ENCODE results near the gene KIAA1671.

KIAA1671 gene

DNA sequence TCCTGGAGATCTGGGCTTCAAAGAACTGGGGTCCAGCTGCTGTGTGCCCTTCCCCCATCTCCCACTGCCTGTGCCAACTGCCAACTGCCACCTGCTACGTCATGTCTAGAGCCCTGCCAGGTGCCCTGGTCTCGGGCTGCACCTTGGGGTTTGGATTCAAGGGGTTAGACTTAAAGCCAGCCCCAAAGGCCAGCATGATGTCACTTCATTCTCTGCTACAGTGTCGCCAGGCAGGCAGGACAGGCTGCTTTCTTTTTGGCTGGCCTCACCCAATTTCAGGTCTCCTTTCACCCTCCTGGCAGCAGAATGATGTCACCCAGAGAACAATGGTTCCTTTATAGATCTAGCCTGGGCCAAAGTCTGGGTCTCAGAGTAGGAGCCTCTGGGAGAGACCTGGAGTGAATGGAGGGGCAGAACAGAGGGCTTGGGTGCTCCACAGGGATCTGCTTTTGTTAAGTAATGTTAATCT is 167.6 kb downstream of the KIAA1671 start:
- peaks cover 32% of the 10 kb centered on the region for H3K4me1 ChIP-seq
- peak; percentile 80 to 85 for DNase-seq (ENCODE audit: low spot score in 2 of 2)
- H3K27me3 ChIP-seq (ENCODE audit: low read depth) = no peaks in the 10 kb centered on the region
- H3K4me3 ChIP-seq = no peak overlapping the region
- in situ Hi-C loops (cut with MboI; ENCODE audit: low sequenced_read_pairs) = no loop called here
- peaks cover 5% of the 10 kb centered on the region; the same call in 1 of the 2 replicates for H3K36me3 ChIP-seq (replicated peaks)
- H3K9me3 ChIP-seq = no peaks in the 10 kb centered on the region; the same call in 1 of the 2 replicates

- H3K9me3 ChIP-seq = no peaks in the 10 kb centered on the region; the same call in 1 of the 2 replicates
- DNase-seq (ENCODE audit: low spot score in 2 of 2) = peak; percentile 65 to 68
- H3K4me1 ChIP-seq = peaks cover 26% of the 10 kb centered on the region
- in situ Hi-C loops (cut with MboI; ENCODE audit: low sequenced_read_pairs) = no loop called here
- no peaks in the 10 kb centered on the region for H3K27me3 ChIP-seq (ENCODE audit: low read depth)
- peaks cover 5% of the 10 kb centered on the region; the same call in 1 of the 2 replicates for H3K36me3 ChIP-seq (replicated peaks)
- H3K4me3 ChIP-seq = no peak overlapping the region
Observed at GRCh38 chr22:25120761-25121212, 168.3 kb downstream of the KIAA1671 start.

- H3K4me3 ChIP-seq = no peak overlapping the region
- no peak for DNase-seq (ENCODE audit: low spot score in 2 of 2)
- in situ Hi-C loops (cut with MboI; ENCODE audit: low sequenced_read_pairs) = no loop called here
Observed at GRCh38 chr22:25122136-25122764, 169.7 kb downstream of the KIAA1671 start.

GRCh38 chr22:25123677-25124076 is 171.2 kb downstream of the KIAA1671 start:
- no peak for DNase-seq (ENCODE audit: low spot score in 2 of 2)
- Histone ChIP-seq H3K4me3 (no peak overlapping the region), H3K36me3 (replicated peaks) (peaks cover 5% of the 10 kb centered on the region; the same call in 1 of the 2 replicates), H3K9me3 (no peaks in the 10 kb centered on the region; the same call in 1 of the 2 replicates), H3K4me1 (peaks cover 35% of the 10 kb centered on the region), H3K27me3 (ENCODE audit: low read depth) (no peaks in the 10 kb centered on the region)
- in situ Hi-C loops (cut with MboI; ENCODE audit: low sequenced_read_pairs) = no loop called here

More at GRCh38 chr22:25122136-25122764, 169.7 kb downstream of the KIAA1671 start:
- H3K27me3 ChIP-seq (ENCODE audit: low read depth) = no peaks in the 10 kb centered on the region
- peaks cover 5% of the 10 kb centered on the region; the same call in 1 of the 2 replicates for H3K36me3 ChIP-seq (replicated peaks)
- peaks cover 26% of the 10 kb centered on the region for H3K4me1 ChIP-seq
- H3K9me3 ChIP-seq = no peaks in the 10 kb centered on the region; the same call in 1 of the 2 replicates

- Histone ChIP-seq H3K4me3 (no peak overlapping the region), H3K9me3 (no peaks in the 10 kb centered on the region; the same call in 1 of the 2 replicates), H3K27me3 (ENCODE audit: low read depth) (no peaks in the 10 kb centered on the region), H3K36me3 (replicated peaks) (peaks cover 5% of the 10 kb centered on the region; the same call in 1 of the 2 replicates), H3K4me1 (peaks cover 20% of the 10 kb centered on the region)
- in situ Hi-C loops (cut with MboI; ENCODE audit: low sequenced_read_pairs) = no loop called here
- no peak for DNase-seq (ENCODE audit: low spot score in 2 of 2)
Observed at GRCh38 chr22:25125693-25126357, 173.3 kb downstream of the KIAA1671 start.

- Histone ChIP-seq H3K27me3 (ENCODE audit: low read depth) (no peaks in the 10 kb centered on the region), H3K9me3 (no peaks in the 10 kb centered on the region; the same call in 1 of the 2 replicates), H3K4me3 (no peak overlapping the region), H3K36me3 (replicated peaks) (peaks cover 5% of the 10 kb centered on the region; the same call in 1 of the 2 replicates), H3K4me1 (peaks cover 16% of the 10 kb centered on the region)
- in situ Hi-C loops (cut with MboI; ENCODE audit: low sequenced_read_pairs) = no loop called here
- no peak for DNase-seq (ENCODE audit: low spot score in 2 of 2)
Observed at GRCh38 chr22:25126510-25126909, 174.0 kb downstream of the KIAA1671 start.

DNA sequence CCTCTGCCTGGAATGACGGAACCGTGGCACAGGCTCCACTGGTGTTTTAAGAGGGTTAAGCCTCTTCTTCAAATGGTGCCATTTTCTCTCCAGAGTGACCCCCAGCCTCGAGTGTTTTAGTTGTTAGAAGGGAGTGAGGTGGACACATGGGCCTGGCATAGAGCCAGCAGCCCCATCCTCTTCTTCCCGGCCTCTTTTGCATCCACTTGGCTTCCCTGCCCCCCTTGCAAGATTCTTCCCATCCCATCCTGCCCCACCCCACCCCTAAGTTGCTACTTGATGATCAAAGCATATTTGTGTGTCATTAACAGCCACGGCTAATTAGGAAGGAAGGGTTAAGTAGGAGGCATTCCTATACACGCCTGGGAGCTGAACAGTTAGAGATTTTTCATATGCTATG is 174.8 kb downstream of the KIAA1671 start:
- no peak overlapping the region for H3K4me3 ChIP-seq
- H3K36me3 ChIP-seq (replicated peaks) = peaks cover 5% of the 10 kb centered on the region; the same call in 1 of the 2 replicates
- H3K4me1 ChIP-seq = peaks cover 24% of the 10 kb centered on the region
- in situ Hi-C loops (cut with MboI; ENCODE audit: low sequenced_read_pairs) = no loop called here
- no peaks in the 10 kb centered on the region; the same call in 1 of the 2 replicates for H3K9me3 ChIP-seq
- H3K27me3 ChIP-seq (ENCODE audit: low read depth) = no peaks in the 10 kb centered on the region
- DNase-seq (ENCODE audit: low spot score in 2 of 2) = peak in 1 of 2 experiments; percentile 25

GRCh38 chr22:25130462-25130861 is 177.9 kb downstream of the KIAA1671 start:
- Histone ChIP-seq H3K4me3 (no peak overlapping the region), H3K36me3 (replicated peaks) (no peaks in the 10 kb centered on the region), H3K9me3 (no peaks in the 10 kb centered on the region), H3K27me3 (ENCODE audit: low read depth) (no peaks in the 10 kb centered on the region), H3K4me1 (peaks cover 36% of the 10 kb centered on the region)
- DNase-seq (ENCODE audit: low spot score in 2 of 2) = no peak
- in situ Hi-C loops (cut with MboI; ENCODE audit: low sequenced_read_pairs) = no loop called here

GRCh38 chr22:25131198-25131887 is 178.8 kb downstream of the KIAA1671 start:
- H3K4me1 ChIP-seq = peaks cover 36% of the 10 kb centered on the region
- no peaks in the 10 kb centered on the region for H3K9me3 ChIP-seq
- DNase-seq (ENCODE audit: low spot score in 2 of 2) = no peak
- no peaks in the 10 kb centered on the region for H3K36me3 ChIP-seq (replicated peaks)
- no peaks in the 10 kb centered on the region for H3K27me3 ChIP-seq (ENCODE audit: low read depth)
- H3K4me3 ChIP-seq = no peak overlapping the region
- in situ Hi-C loops (cut with MboI; ENCODE audit: low sequenced_read_pairs) = no loop called here

DNA sequence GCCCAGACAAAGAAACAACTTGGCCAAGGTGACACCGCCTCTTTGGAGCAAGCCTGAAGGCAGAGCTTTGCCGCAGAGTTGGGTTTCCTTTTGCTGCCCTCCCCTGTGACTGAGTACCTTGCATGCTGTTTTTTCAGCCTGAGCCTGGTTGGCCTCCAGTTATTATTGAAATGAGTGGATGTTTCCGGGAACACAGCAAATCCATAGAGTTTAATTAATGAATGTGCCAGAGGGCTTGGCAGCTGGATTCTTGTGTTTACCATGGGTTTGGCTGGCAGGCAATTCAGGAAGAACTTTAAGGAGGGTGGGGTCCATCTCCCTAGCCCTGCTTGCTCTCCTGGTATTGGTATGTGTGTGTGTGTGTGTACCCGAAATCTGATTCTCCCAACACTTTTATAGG is 181.5 kb downstream of the KIAA1671 start:
- in situ Hi-C loops (cut with MboI; ENCODE audit: low sequenced_read_pairs) = no loop called here

GRCh38 chr22:25134451-25134850 is 181.9 kb downstream of the KIAA1671 start:
- in situ Hi-C loops (cut with MboI; ENCODE audit: low sequenced_read_pairs) = no loop called here
- DNase-seq (ENCODE audit: low spot score in 2 of 2) = no peak
- H3K4me1 ChIP-seq = peaks cover 22% of the 10 kb centered on the region
- no peaks in the 10 kb centered on the region for H3K9me3 ChIP-seq
- no peaks in the 10 kb centered on the region for H3K27me3 ChIP-seq (ENCODE audit: low read depth)
- H3K4me3 ChIP-seq = no peak overlapping the region
- H3K36me3 ChIP-seq (replicated peaks) = no peaks in the 10 kb centered on the region

More for the DNA sequence above, 181.5 kb downstream of the KIAA1671 start:
- H3K9me3 ChIP-seq = no peaks in the 10 kb centered on the region
- DNase-seq (ENCODE audit: low spot score in 2 of 2) = no peak
- H3K4me3 ChIP-seq = no peak overlapping the region
- peaks cover 22% of the 10 kb centered on the region for H3K4me1 ChIP-seq
- H3K36me3 ChIP-seq (replicated peaks) = no peaks in the 10 kb centered on the region
- H3K27me3 ChIP-seq (ENCODE audit: low read depth) = no peaks in the 10 kb centered on the region

GRCh38 chr22:25136953-25137576 is 184.5 kb downstream of the KIAA1671 start:
- H3K4me1 ChIP-seq = peaks cover 14% of the 10 kb centered on the region
- DNase-seq (ENCODE audit: low spot score in 2 of 2) = no peak
- in situ Hi-C loops (cut with MboI; ENCODE audit: low sequenced_read_pairs) = no loop called here
- H3K9me3 ChIP-seq = no peaks in the 10 kb centered on the region
- no peaks in the 10 kb centered on the region for H3K27me3 ChIP-seq (ENCODE audit: low read depth)
- no peak overlapping the region for H3K4me3 ChIP-seq
- H3K36me3 ChIP-seq (replicated peaks) = no peaks in the 10 kb centered on the region

Measured in HAP-1 (cell line).